Measurements from ENCODE around the gene IGSF9. TPM values are rescaled to one million over a fixed set of nuclear protein-coding genes. Genes with fewer than 3 reads are reported as not detected.

IGSF9 gene
- total and polyA plus RNA-seq, 8 donors = 0.83 to 5.4 (median 2.0) TPM

DNA sequence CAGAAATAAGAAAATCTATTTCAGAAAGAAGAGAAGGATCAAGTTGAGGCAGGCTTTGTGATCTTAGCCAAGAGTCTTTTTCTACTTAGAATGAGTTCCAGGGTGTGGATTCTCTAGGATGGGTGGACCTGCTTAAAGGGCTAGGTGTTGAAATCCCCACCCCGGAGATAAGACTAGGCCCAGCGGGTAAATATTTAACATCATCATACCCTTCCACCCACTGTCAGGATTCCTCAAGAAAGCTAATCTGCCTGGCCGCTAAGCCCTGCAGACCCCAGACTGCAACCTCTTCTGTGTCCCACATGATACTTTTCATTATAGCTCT lies 5.8 kb downstream of the IGSF9 start:
- Histone ChIP-seq H3K27ac (no peak overlapping the region), H3K27me3 (no peaks in the 10 kb centered on the region), H3K4me1 (no peaks in the 10 kb centered on the region), H3K36me3 (no peaks in the 10 kb centered on the region), H3K4me3 (no peak overlapping the region), H3K9me3 (no peaks in the 10 kb centered on the region)
- TF ChIP-seq, protein P1, sequence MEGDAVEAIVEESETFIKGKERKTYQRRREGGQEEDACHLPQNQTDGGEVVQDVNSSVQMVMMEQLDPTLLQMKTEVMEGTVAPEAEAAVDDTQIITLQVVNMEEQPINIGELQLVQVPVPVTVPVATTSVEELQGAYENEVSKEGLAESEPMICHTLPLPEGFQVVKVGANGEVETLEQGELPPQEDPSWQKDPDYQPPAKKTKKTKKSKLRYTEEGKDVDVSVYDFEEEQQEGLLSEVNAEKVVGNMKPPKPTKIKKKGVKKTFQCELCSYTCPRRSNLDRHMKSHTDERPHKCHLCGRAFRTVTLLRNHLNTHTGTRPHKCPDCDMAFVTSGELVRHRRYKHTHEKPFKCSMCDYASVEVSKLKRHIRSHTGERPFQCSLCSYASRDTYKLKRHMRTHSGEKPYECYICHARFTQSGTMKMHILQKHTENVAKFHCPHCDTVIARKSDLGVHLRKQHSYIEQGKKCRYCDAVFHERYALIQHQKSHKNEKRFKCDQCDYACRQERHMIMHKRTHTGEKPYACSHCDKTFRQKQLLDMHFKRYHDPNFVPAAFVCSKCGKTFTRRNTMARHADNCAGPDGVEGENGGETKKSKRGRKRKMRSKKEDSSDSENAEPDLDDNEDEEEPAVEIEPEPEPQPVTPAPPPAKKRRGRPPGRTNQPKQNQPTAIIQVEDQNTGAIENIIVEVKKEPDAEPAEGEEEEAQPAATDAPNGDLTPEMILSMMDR (IDR thresholded peaks at IDR 0.05) = no peak
- 60 to 64% methylated on average over 3 of the region's 3 CpGs for WGBS, 2 donors
- ATAC-seq = no peak
- intact Hi-C loops (cut with DNase I) = loop anchor here in 1 of 3 donors (5.0 kb wide), 1 partner anchor 63 kb away; no protein-coding TSS in a partner anchor
- no peak for DNase-seq
- no peak for FAIRE-seq

DNA sequence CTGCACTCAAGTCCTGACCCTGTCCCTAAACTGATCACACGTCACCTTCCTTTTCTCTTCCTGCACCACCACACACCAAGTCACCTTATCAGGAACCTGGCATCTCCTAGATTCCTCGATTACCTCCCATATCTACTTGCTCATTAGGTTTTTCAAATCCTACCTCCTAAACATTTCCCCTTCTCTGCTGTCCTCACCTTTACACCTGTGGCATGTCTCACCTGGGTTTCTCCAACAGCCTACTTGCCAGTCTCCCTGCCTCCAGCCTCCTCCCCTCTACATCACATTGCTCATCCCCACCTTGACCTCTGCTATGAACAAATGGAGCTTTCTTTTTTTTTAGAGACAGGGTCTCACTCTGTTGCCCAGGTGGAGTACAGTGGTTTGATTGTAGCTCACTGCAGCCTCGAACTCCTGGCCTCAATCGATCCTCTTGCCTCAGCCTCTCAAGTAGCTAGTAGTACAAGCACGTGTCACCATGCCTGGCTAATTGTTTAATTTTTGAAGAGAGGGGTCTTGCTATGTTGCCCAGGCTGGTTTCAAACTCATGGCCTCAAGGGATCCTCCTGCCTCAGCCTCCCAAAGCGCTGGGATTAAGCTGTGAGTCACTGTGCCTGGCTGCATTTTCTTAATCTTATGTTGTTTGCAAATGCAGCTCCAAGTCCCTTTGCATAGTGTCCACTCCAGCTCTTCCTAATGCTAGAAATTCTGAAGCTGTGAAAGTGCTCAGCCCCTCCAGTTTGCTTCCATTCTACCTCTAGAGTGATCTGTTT lies 6.3 kb downstream of the IGSF9 start:
- FAIRE-seq (no peak), DNase-seq (no peak), ATAC-seq (no peak)
- no peaks in the 10 kb centered on the region for H3K4me1 ChIP-seq
- TF ChIP-seq, protein P1 (IDR thresholded peaks at IDR 0.05) = no peak
- H3K4me3 ChIP-seq = no peak overlapping the region
- H3K27me3 ChIP-seq = no peaks in the 10 kb centered on the region
- intact Hi-C loops (cut with DNase I) = loop anchor here in 1 of 3 donors (5.0 kb wide), 1 partner anchor 63 kb away; no protein-coding TSS in a partner anchor
- no peak overlapping the region for H3K27ac ChIP-seq
- WGBS, 2 donors = 73 to 82% methylated on average over 6 of the region's 6 CpGs
- no peaks in the 10 kb centered on the region for H3K36me3 ChIP-seq
- no peaks in the 10 kb centered on the region for H3K9me3 ChIP-seq

DNA sequence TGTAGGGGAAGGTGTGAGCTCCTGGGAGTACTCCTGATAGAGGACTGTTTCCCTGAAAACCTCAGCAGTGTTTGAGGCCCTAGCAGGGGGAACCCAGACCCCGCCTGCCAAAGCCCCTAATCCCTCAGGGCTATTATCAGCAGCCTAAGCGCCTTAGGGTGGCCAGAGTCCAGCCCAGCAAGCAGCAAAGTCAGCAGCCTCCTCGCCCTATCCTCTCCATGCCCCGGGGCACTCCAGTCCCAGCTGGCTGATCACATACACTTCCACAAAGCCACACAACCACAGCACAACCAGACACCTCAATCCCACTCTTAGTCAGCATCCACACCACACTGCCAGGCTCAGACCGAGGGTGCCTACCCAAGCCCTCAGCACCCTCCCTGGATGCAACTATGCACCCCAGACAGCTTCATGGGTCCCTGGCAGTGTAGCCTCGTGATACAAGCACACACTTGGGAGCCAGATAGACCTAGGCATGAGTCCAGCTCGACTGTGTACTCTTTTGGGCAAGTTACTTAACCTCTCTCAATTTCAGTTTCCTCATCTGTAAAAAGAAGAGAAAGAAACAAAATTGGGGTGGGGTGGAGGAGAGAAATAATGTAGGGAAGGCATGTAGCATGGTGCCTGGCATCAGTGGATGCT lies 7.1 kb downstream of the IGSF9 start:
- Histone ChIP-seq H3K27me3 (no peaks in the 10 kb centered on the region), H3K4me1 (no peaks in the 10 kb centered on the region), H3K27ac (no peak overlapping the region), H3K36me3 (no peaks in the 10 kb centered on the region), H3K9me3 (no peaks in the 10 kb centered on the region), H3K4me3 (no peak overlapping the region)
- ATAC-seq = no peak
- DNase-seq = no peak
- TF ChIP-seq, protein P1 (IDR thresholded peaks at IDR 0.05) = no peak
- FAIRE-seq = no peak
- intact Hi-C loops (cut with DNase I) = loop anchor here in 1 of 3 donors (5.0 kb wide), 1 partner anchor 64 kb away; no protein-coding TSS in a partner anchor
- WGBS, 2 donors = 57 to 66% methylated on average over 7 of the region's 7 CpGs

DNA sequence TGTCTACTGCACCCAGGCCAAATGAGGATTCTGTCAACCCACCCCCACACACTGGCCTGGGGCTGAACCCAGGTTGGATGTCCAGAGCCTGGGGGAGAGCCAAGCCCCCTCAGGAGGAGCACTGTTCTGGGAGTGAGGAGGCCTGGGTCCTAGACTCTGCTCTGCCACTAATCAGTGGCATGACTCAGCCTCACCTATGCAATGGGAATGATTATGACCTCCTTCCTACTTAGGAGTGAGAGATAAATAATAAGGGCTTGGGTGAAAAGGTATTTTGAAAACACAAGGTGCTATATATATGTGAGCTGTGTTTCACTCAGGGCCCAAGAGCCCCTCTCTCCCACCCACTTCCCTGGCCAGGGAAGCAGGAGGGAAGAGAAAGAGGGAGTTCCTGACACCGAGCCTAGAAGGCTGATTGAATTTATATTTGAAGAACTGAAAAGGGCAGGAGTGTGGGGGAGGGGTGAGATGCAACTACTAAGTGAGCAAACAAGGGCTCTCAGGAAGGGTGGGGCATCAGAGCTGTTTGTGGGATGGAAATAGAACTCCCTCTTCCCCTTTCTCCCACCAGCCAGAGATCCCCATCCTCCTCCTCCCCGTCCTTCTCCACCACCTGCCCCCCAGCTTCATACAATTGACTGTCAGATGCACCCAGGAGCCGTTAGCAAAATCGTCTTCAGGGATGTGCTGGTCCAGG lies 8.2 kb downstream of the IGSF9 start:
- ATAC-seq (no peak), DNase-seq (peak in 1 of 6 donors; percentile 50), FAIRE-seq (no peak)
- H3K4me3 ChIP-seq = no peak overlapping the region
- H3K9me3 ChIP-seq = no peaks in the 10 kb centered on the region
- H3K36me3 ChIP-seq = no peaks in the 10 kb centered on the region
- intact Hi-C loops (cut with DNase I) = loop anchor here in 2 of 3 donors (2.0 to 5.0 kb wide), 2 partner anchors 65 to 70 kb away; no protein-coding TSS in a partner anchor
- H3K4me1 ChIP-seq = no peaks in the 10 kb centered on the region
- H3K27me3 ChIP-seq = no peaks in the 10 kb centered on the region
- no peak overlapping the region for H3K27ac ChIP-seq
- TF ChIP-seq, protein P1 (IDR thresholded peaks at IDR 0.05) = no peak
- WGBS, 2 donors = 52 to 53% methylated on average over 4 of the region's 4 CpGs
